Fibroblast of the aortic adventitia (primary cell): ENCODE measurements around the gene ELMO1. TPM values are rescaled to one million over a fixed set of nuclear protein-coding genes. Genes with fewer than 3 reads are reported as not detected.

Experiments used
- DNase-seq: peaks from one replicate; pipeline ENCODE4 v3.0.0-alpha.2; 2010; ENCODE audit warnings: low read depth
- H3K4me3 ChIP-seq: 2 replicates; pipeline ENCODE4 v1.5.1; 2011; ENCODE audit warnings: low read depth, mild to moderate bottlenecking, control low read depth, low read length, moderate library complexity
- total RNA-seq: library from RNA; depleted of rRNA; stranded (reverse); fragments of >200 nt; gene quantifications from 2 replicates; pipeline ENCODE4 v1.2.3, GENCODE V29; 2012; ENCODE audit warnings: low replicate concordance
- TF ChIP-seq, protein P1 (sequence below): IDR thresholded peaks from 2 replicates; pipeline ENCODE4 v1.5.1; 2011; ENCODE audit warnings: mild to moderate bottlenecking, low read length, control low read depth, inconsistent platforms; ENCODE audit not compliant: insufficient read depth

The ELMO1 gene
- total RNA-seq, 1 donor: 1.3 TPM

DNA sequence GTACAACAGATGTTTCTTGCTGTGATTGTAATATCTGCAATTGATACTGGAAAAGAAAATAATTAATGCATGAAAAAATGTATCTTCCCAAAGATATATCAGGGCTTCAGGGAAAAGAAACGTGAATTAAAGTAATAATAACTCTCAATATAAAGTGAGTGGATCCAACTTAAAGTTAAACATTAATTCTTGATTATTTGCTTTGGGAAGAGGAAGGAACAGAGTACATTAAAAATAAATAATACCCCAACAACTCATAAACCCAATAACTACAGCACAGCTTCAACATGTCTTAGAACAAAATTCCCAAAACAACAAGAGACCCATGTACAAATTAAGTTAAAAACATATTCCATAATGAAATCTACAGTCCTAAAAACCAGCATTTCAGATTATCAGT, 33.0 kb downstream of the ELMO1 start:
- no peak overlapping the region for H3K4me3 ChIP-seq
- TF ChIP-seq, protein P1, sequence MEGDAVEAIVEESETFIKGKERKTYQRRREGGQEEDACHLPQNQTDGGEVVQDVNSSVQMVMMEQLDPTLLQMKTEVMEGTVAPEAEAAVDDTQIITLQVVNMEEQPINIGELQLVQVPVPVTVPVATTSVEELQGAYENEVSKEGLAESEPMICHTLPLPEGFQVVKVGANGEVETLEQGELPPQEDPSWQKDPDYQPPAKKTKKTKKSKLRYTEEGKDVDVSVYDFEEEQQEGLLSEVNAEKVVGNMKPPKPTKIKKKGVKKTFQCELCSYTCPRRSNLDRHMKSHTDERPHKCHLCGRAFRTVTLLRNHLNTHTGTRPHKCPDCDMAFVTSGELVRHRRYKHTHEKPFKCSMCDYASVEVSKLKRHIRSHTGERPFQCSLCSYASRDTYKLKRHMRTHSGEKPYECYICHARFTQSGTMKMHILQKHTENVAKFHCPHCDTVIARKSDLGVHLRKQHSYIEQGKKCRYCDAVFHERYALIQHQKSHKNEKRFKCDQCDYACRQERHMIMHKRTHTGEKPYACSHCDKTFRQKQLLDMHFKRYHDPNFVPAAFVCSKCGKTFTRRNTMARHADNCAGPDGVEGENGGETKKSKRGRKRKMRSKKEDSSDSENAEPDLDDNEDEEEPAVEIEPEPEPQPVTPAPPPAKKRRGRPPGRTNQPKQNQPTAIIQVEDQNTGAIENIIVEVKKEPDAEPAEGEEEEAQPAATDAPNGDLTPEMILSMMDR: no peak
- DNase-seq: no peak

DNA sequence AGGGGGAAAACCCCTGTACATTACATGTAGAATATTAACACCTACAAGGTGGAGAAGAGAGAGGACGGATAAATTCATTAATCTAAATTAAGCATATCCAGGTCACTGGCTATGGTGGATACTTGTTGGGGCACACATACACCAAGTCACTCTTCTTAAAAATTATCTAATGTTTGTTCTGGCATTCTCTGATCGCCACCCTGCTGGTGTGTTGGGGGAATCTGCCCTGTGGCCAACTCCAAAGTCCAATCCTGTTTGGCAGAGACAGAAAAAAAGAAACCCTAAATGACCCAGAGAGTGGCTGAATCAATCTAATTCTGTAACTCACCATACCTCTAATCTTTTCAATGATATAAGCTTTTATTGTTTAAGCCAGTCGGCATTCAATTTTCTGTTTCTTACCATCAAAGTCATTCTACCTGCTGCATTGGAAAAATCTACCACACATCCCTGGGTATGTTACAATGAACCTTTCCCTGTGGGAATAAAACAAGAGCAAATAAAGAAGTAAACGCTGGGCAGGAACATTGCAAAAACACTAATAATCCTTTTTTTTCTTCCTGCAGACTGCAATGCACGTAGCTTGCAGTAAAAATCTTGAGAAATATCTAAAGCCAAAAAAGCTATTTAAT, 34.2 kb downstream of the ELMO1 start:
- H3K4me3 ChIP-seq: no peak overlapping the region
- TF ChIP-seq, protein P1: no peak
- DNase-seq: no peak

DNA sequence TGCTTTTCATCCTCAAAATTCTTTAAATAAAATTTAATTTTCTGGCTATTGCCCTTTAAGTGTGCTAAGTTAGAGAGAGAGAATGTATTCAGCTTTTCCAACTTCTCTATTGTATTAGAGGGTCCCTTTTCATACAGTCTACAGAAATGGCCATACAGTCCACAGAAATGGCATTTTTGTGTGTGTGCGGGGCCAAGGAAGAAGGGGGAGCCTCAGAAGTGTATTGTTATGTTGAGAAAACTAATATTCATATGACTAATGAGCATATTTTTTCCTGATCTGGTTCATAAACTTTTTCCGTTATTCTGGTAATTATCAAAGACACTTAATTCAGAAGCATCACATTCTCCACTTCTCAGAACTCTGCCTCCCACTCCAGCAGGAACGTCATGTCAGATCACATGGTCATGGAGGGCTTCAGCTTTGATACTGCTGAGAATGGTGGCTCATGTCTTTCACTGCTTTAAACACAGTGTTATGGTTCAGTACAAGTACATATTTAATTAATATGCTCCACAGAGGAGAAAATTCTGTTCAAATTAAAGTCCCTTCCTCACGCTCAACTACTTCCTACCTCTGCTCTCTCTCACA, 37.1 kb downstream of the ELMO1 start:
- no peak overlapping the region for H3K4me3 ChIP-seq
- TF ChIP-seq, protein P1: no peak
- no peak for DNase-seq

DNA sequence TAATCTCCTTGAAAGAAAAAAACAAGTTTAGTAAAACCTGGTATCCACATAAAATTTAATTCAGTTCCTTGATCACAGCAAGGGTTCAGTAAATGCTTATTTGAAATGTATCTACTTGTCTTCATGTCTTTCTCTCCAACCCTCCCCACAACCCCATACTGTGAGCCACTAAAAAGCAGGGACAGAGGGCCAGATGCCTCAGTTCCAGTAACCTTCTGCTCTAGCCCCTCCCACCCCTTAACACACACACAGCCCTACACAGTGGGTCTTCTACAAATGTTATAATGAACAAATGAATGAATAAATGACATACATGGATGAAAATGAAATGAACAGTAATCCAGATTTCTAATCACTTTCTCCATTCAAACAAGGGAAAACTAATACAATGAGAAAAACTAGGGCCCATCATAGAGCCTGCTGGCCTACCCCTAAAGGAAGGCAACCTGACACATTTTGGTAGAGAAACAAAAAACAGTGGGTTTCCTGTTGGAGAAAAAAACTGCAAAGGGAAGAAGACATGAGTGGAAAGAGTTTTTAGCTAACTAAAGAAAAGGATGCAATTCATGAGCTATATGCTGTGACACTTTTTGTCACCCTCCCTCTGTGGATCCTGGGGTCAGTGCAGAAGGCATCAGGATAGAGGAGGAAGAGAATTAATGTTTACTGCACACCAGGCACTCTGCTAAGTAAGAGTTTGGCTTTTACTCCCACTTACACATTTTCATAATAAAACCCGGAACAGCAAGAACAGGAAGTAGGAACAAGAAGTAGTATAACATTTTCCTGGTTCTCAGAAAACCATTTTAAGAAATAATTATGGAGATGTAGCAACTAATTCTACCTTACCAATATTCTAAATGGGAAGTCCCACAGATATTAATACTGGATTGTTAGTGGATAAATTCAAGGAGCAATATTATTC, 38.1 kb downstream of the ELMO1 start:
- no peak overlapping the region for H3K4me3 ChIP-seq
- TF ChIP-seq, protein P1: no peak
- DNase-seq: no peak

DNA sequence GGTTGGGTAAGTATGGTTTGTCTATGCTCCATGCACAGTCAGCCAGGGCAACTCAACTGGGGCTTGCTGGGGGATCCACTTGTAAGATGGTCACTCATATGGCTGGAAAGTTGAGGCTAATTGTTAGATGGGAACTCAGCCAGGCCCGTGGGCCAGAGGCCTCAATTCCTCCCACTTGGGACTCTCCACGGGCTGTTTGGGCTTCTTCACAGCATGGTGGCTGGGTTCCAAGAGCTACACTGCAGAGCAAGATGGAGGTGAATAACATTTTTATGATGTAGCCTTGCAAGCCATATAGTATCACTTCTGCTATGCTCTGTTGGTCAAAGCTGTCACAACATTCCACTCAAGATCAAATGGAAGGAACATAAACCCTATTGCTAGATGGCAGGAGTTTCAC, 39.2 kb downstream of the ELMO1 start:
- TF ChIP-seq, protein P1: no peak
- no peak for DNase-seq
- no peak overlapping the region for H3K4me3 ChIP-seq

DNA sequence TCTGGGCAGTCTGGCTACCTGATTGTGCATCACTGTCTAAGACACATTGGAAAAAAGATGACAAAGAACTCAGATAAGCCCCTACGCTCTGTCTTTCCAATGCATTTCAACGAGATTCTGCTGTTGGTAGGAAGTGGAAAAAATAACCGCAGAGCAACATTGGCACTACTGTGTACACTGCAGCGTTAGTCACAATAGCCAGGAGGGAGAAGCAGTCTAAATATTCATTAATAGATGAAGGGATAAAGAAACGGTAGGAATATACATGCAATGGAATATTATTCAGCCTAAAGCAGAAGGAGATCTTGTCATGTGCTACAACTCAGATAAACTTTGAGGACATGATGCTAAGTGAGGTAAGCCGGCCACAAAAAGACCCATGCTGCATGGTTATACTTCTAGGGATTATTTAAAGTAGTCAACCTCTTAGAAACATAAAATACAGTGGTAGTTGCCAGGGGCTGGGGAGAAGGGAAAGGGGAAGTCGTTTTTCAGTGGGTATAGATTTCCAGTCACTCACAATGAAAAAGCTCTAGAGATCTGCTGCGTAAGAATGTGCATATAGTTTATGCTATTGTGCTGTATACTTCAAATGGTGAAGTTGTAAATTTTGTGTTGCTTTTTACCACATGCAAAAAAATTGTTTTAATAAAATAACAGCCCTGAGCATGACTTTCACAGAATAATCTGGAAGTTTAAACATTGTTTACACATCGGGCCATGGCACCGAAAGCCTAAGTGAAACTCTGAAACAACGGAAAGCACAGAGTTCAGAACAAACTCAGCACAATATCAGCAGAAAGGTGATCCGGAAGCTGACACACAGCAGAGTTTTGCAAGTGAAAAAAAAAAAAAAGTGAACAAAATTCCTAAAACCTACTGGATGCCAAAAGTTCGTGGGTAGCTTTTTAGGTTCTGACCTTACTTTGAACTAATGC, 40.1 kb downstream of the ELMO1 start:
- no peak for DNase-seq
- TF ChIP-seq, protein P1: no peak

More for the DNA sequence above, 40.1 kb downstream of the ELMO1 start:
- H3K4me3 ChIP-seq: no peak overlapping the region
